ENCODE results near the gene POLDIP3. TPM values are rescaled to one million over a fixed set of nuclear protein-coding genes. Genes with fewer than 3 reads are reported as not detected.
"Not testable (repeated sequence)": the region's sequence is repeated elsewhere in the genome, so short reads cannot be mapped to it uniquely, and the experiment has no call there.

POLDIP3 gene
- total RNA-seq, 4 donors from 2014 or later: 25.9 to 73.3 (median 39.2) TPM

DNA sequence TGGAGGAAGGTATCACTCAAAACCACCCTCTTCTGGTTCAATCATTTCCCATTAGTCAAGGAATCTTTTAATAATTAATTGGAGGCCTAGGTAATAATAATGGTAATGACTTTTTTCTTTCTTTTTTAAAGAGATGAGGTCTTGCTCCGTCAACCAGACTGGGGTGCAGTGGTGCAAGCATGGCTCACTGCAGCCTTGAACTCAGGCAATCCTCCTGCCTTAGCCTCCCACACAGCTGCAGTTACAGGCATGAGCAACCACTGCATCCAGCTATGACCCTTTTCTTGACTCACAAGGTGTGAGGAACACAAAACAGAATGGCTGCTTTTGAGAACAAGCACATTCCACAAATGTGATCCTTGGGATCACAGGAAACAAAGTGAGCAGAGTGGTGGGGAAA lies 3.6 kb downstream of the POLDIP3 start:
- Histone ChIP-seq H3K4me1 (peaks cover 18 to 22% of the 10 kb centered on the region in 2 donors), H3K27ac (no peak overlapping the region), H3K36me3 (no peaks in the 10 kb centered on the region), H3K4me3 (no peak overlapping the region), H3K9me3 (no peaks in the 10 kb centered on the region), H3K27me3 (no peaks in the 10 kb centered on the region)
- TF ChIP-seq, protein P1, sequence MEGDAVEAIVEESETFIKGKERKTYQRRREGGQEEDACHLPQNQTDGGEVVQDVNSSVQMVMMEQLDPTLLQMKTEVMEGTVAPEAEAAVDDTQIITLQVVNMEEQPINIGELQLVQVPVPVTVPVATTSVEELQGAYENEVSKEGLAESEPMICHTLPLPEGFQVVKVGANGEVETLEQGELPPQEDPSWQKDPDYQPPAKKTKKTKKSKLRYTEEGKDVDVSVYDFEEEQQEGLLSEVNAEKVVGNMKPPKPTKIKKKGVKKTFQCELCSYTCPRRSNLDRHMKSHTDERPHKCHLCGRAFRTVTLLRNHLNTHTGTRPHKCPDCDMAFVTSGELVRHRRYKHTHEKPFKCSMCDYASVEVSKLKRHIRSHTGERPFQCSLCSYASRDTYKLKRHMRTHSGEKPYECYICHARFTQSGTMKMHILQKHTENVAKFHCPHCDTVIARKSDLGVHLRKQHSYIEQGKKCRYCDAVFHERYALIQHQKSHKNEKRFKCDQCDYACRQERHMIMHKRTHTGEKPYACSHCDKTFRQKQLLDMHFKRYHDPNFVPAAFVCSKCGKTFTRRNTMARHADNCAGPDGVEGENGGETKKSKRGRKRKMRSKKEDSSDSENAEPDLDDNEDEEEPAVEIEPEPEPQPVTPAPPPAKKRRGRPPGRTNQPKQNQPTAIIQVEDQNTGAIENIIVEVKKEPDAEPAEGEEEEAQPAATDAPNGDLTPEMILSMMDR (IDR thresholded peaks at IDR 0.05): no peak
- no peak for TF ChIP-seq POLR2A (IDR thresholded peaks at IDR 0.05)
- DNase-seq: no peak
- intact Hi-C loops (cut with DNase I; ENCODE audit: low total_unique reads): no loop called here

DNA sequence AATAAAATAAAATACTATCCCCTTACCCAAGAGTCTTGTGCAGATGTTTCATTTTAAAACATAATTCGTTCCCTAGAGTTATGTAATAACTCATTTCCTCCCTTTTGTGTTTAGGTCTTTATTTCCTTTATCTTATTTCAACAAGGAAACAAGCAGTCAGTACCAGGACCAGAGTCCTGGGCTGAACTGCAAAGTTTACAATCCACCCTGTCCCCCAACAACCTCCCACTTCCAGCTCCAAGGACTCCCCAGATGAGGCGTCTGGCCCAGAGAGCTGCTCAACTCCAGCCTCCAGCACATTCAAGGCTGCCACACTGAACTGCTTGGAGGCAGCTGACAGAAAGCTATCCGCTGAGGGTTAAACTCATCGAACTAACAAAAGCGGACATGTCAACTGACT lies 4.5 kb downstream of the POLDIP3 start:
- no peak for TF ChIP-seq POLR2A (IDR thresholded peaks at IDR 0.05)
- TF ChIP-seq, protein P1 (IDR thresholded peaks at IDR 0.05): no peak
- DNase-seq: no peak
- Histone ChIP-seq H3K27ac (peak overlapping the region in 1 of 2 donors; percentile 14), H3K27me3 (no peaks in the 10 kb centered on the region), H3K4me1 (peaks cover 18 to 22% of the 10 kb centered on the region in 2 donors), H3K9me3 (no peaks in the 10 kb centered on the region), H3K36me3 (no peaks in the 10 kb centered on the region), H3K4me3 (no peak overlapping the region)
- intact Hi-C loops (cut with DNase I; ENCODE audit: low total_unique reads): no loop called here

DNA sequence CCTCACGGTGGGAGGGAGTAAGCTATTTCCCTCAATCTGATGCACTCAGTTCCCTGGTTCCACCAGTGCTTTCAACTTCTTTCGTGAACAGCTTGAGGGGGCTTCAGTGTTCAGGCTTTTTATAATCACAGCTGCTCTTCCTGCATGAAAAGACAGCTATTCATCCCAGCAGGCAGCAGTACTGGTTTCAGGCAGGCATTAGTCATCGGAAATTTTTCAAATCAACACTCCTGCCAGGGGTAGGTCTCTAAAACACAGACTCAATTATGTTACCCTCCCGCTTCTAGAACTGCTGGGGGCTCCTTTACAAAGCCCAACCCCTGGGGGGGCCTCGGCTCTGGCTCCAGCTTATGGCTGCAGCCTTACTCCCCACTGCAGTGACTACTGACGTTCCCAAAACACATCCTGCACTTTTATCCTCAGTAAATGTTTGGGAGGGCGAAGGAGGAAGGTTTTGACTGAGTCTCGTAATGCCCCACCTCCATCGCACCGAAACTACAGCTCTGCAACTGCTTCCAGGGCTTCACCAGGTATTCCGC lies 5.8 kb downstream of the POLDIP3 start:
- no peak for TF ChIP-seq POLR2A (IDR thresholded peaks at IDR 0.05)
- TF ChIP-seq, protein P1 (IDR thresholded peaks at IDR 0.05): no peak
- H3K36me3 ChIP-seq: no peaks in the 10 kb centered on the region
- no peak for DNase-seq
- no peaks in the 10 kb centered on the region for H3K27me3 ChIP-seq
- intact Hi-C loops (cut with DNase I; ENCODE audit: low total_unique reads): no loop called here
- H3K4me3 ChIP-seq: no peak overlapping the region
- peaks cover 18 to 22% of the 10 kb centered on the region in 2 donors for H3K4me1 ChIP-seq
- H3K27ac ChIP-seq: peak overlapping the region in 1 of 2 donors; percentile 10
- no peaks in the 10 kb centered on the region for H3K9me3 ChIP-seq

DNA sequence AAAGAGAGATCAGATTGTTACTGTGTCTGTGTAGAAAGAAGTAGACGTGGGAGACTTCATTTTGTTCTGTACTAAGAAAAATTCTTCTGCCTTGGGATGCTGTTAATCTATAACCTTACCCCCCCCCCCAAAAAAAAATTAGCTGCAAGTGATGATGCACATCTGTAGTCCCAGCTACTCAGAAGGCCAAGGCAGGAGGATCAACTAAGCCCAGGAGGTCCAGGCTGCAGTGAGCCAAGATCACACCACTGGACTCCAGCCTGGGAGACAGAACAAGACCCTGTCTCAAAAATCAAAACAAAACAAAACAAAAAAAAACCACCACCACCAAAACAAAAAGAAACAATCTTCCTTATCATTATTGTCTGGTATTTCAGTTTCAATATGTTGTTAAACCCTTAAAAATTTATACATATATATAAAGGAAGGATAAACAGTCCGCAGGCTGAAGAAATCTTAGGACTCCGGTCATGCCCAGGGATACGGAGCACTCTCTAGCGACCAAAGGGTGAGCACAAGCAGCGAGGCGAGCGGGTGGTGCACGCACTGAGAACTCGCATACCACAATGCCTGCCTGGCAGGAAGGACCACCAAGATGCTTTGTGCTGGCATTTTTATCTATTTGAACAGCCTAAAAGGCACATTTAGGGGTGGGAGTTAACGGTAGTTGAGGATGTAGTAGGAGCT lies 6.4 kb downstream of the POLDIP3 start:
- H3K27me3 ChIP-seq: no peaks in the 10 kb centered on the region
- DNase-seq: no peak
- intact Hi-C loops (cut with DNase I; ENCODE audit: low total_unique reads): no loop called here
- H3K27ac ChIP-seq: peak overlapping the region in 1 of 2 donors; percentile 10
- no peak overlapping the region for H3K4me3 ChIP-seq
- H3K4me1 ChIP-seq: peaks cover 14 to 18% of the 10 kb centered on the region in 2 donors
- H3K36me3 ChIP-seq: no peaks in the 10 kb centered on the region
- H3K9me3 ChIP-seq: no peaks in the 10 kb centered on the region
- no peak for TF ChIP-seq POLR2A (IDR thresholded peaks at IDR 0.05)
- TF ChIP-seq, protein P1 (IDR thresholded peaks at IDR 0.05): no peak

DNA sequence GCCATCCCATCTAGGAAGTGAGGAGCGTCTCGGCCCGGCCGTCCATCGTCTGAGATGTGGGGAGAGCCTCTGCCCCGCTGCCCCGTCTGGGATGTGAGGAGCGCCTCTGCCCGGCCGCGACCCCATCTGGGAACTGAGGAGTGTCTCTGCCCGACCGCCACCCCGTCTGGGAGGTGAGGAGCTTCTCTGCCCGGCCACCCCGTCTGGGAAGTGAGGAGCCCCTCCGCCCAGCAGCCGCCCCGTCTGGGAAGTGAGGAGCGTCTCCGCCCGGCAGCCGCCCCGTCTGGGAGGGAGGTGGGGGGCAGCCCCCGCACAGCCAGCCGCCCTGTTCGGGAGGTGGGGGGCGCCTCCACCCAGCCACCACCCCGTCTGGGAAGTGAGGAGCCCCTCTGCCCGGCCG lies 7.0 kb downstream of the POLDIP3 start:
- DNase-seq; H3K36me3 ChIP-seq; intact Hi-C loops (cut with DNase I; ENCODE audit: low total_unique reads); H3K27ac ChIP-seq; H3K27me3 ChIP-seq; H3K4me3 ChIP-seq; H3K9me3 ChIP-seq: not testable (repeated sequence)
- H3K4me1 ChIP-seq: peaks cover 7 to 12% of the 10 kb centered on the region in 2 donors
